HUES48 (cell line): Measurements from ENCODE around the gene TNS3.

Experiments
- H3K27ac ChIP-seq: one replicate; pipeline ENCODE4 v1.7.0; 2013; ENCODE audit warnings: low read depth, low read length, inconsistent platforms
- H3K27me3 ChIP-seq: 2 replicates; pipeline ENCODE4 v1.6.1; 2013; ENCODE audit warnings: mild to moderate bottlenecking, low read length; ENCODE audit not compliant: control insufficient read depth, insufficient read depth
- H3K36me3 ChIP-seq: 2 replicates; pipeline ENCODE4 v1.6.1; 2013; ENCODE audit warnings: low read length; ENCODE audit not compliant: control insufficient read depth, insufficient read depth
- H3K4me1 ChIP-seq: 2 replicates; pipeline ENCODE4 v1.6.1; 2013; ENCODE audit warnings: mild to moderate bottlenecking, low read length; ENCODE audit not compliant: control insufficient read depth, insufficient read depth
- H3K4me3 ChIP-seq: 2 replicates; pipeline ENCODE4 v1.5.1; 2013; ENCODE audit warnings: mild to moderate bottlenecking, low read depth, low read length
- H3K9ac ChIP-seq: 2 replicates; pipeline ENCODE4 v1.6.1; 2013; ENCODE audit warnings: mild to moderate bottlenecking, low read depth, low read length, moderate library complexity
- H3K9me3 ChIP-seq: 2 replicates; pipeline ENCODE4 v1.6.1; 2013; ENCODE audit warnings: low read length; ENCODE audit not compliant: control insufficient read depth, insufficient read depth

TNS3 gene

DNA sequence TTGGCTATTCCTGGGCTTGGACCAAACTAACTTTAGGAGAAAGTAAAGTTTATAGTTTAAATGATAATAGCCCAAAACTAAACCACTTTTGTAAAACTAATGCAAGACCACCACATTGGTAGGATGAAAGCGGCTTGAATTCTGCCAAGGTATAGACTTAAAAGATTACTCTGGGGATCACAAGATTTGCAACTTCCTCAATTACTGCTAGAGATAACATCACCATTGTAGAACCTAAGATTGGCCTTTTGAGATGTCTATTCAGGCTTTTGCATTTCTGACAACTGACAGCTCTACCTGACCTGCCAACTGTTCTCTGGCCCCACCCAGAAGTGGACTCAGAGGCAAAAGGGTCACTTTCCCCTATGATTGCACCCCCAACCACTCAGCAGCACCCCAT lies 162.4 kb downstream of the TNS3 start:
- peaks cover 5% of the 10 kb centered on the region; the same call in 1 of the 2 replicates for H3K4me1 ChIP-seq
- H3K4me3 ChIP-seq = no peak overlapping the region
- no peaks in the 10 kb centered on the region for H3K27me3 ChIP-seq
- H3K27ac ChIP-seq = no peak overlapping the region
- peaks cover 12% of the 10 kb centered on the region; the same call in 1 of the 2 replicates for H3K36me3 ChIP-seq
- H3K9me3 ChIP-seq = no peaks in the 10 kb centered on the region
- H3K9ac ChIP-seq = no peak overlapping the region

DNA sequence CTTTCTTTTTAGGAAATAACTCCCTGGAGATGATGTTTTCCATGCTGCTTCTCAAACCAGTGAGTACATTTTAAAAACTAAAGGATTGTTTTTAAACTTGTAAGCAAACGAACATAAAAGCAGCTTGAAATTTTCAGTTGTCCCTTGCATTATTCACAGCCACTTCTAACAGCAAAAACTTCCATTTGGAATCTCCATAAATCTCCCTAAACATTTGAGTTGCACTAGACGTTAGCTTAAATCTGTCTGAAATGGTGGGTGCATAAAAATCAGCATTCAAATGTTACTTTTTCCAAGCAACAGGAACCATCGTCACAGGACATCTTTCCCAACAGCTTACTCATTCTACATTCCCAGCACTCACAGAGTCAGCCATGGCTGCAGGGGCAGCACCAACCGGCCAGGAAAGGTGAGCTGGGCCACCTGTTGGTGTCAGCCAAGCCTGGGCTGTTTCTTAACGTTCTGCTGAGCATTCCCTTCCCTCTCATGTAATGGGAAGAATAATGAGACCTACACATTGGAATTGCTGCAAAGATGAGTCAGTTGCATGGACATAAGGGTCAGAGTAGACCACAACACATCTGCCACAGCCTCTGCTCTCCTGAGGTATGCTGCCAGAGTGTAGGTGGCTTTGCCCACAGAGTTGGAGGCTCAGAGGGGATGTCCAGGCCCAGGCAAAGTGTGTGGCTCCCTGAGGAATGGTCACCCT lies 163.2 kb downstream of the TNS3 start:
- H3K4me3 ChIP-seq = no peak overlapping the region
- no peaks in the 10 kb centered on the region for H3K27me3 ChIP-seq
- peaks cover 6% of the 10 kb centered on the region; the same call in 1 of the 2 replicates for H3K36me3 ChIP-seq
- H3K9me3 ChIP-seq = no peaks in the 10 kb centered on the region
- H3K9ac ChIP-seq = no peak overlapping the region
- peaks cover 5% of the 10 kb centered on the region; the same call in 1 of the 2 replicates for H3K4me1 ChIP-seq
- H3K27ac ChIP-seq = no peak overlapping the region

DNA sequence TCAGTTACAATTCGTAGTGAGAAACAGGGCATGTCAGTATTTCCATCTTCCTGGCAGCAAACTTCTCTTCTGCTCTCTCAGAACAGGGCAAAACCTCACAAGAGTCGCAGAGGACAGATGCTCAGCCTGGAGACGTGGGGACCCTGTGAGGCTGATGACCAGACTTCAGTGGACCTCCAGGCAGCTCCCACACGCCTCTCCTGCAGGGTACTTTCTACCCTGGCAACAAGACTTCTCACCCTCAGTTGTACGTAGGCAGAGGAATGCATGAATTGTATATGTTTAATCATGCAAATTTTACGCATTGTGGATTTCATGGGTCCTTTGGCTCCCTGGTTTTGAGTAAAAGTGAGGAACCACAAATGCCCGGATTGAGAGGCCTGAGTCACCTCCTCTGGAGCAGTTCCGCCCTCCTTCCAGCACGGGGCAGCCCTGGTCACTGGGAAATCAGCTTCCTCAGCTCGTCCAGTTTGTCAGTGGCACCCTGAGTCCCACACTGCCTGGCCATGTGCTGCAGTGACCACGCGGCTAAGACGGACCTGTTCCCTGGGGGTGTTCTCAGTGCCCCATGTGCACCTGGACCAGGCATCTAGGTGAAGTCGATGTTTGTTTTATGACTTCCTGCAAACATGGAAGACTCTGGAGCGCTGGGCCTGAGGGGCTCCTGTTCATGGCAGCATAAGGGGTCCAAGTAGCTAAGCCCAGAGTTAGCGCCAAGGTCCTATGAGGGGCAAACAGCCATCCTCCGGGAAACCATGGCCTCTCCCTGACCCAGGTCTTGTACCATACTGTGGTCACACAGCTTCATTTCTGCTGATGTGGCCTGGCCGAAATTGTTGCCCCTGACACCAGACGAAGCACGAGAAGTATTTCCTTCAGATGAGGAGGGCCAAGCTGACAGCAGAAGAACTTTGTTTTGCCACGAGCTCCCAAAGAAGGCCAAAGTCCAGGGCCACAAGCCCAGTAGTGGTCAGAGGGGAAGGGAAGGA lies 165.1 kb downstream of the TNS3 start:
- H3K36me3 ChIP-seq = peaks cover 7% of the 10 kb centered on the region; the same call in 1 of the 2 replicates
- H3K9me3 ChIP-seq = no peaks in the 10 kb centered on the region
- no peak overlapping the region for H3K9ac ChIP-seq
- H3K4me3 ChIP-seq = no peak overlapping the region
- H3K27ac ChIP-seq = no peak overlapping the region
- H3K27me3 ChIP-seq = no peaks in the 10 kb centered on the region
- peaks cover 5% of the 10 kb centered on the region; the same call in 1 of the 2 replicates for H3K4me1 ChIP-seq

DNA sequence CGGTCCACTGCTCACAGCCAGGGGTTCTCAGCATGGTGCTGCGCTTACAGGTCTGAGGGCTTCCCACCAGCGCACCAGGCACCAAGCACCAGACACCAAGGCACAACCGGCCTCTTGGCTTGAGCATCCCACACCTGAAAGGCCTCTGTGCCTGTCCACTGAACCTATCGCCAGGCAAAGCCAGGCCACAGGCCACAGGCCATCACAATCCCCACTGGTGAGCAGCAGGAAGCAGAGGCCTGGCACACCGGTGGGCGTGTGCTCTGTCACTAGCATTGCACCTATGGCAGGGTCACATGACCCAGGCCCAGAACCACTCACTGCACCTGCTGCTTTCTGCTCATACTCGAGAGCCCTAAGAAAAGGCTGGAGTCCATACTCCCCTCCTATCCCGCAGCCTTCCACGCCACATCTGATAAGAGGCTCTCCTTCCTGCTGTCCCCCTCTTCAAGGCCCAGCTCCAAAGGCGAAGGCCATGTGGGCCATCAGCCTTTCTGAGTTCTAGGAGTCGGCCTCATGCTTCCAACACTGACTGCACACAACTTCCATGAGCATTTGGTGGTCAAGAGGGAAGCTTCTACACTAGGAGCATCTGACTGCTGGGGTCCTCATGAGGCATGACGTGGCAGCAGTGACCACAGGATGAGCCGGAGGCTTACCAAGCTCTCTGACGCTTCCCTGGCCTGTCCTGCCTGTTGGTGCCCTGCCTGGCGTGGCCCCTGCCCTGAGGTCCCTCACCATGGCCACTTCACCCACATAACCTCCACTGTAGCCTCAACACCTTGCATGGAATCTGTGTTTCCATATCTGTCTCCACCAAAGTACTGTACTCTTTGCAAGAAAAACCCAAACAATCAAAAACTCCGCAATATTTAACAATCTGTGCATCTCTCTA lies 166.3 kb downstream of the TNS3 start:
- Histone ChIP-seq H3K4me1 (peaks cover 5% of the 10 kb centered on the region; the same call in 1 of the 2 replicates), H3K9ac (no peak overlapping the region), H3K27me3 (no peaks in the 10 kb centered on the region), H3K36me3 (peaks cover 13% of the 10 kb centered on the region; the same call in 1 of the 2 replicates), H3K4me3 (no peak overlapping the region), H3K9me3 (no peaks in the 10 kb centered on the region), H3K27ac (no peak overlapping the region)

DNA sequence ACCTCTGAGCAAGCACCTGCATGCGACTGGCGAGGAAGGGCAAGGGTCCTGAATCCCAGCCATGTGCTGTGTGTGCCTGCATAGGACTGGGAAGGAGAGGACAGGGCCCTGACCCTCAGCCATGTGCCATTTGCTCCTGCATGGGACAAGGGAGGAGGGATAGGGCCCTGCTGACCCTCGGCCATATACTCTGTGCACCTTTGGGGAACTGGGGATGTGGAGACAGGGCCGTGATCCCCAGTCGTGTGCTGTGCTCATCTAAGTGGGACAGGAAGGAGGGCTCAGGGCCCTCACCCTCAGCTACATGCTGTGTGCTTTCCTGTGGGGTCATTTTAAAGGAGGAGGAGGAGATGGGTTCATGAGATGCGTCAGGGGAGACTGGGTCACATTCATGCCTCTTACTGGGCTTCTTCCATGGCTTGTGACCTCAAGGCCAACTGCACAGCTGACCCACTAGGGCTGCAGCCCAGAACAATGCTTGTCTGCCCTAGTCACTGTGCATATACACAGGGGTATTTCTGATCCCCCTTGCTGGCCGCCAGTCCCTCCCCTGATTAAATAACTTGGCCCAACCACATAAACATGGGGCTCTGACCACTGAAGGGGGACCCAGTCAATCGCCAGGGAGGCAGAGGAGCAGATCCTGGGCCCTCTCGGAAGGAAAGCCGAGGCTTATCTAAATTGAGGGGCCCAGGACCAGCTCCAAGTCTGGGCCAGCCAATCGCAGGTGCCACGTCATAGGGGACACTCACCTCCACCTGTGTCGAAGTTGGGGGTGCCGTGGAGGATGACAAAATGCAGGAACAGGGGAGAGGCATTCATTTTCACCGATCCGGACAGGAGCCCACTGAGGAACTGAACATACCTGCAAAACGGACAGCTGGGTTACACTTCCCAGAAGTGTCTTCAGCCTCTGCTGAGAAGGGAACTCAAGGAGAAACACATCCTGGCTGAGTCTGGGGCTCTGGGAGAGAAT lies 167.3 kb downstream of the TNS3 start:
- Histone ChIP-seq H3K27me3 (no peaks in the 10 kb centered on the region), H3K36me3 (peaks cover 13% of the 10 kb centered on the region; the same call in 1 of the 2 replicates), H3K9ac (no peak overlapping the region), H3K9me3 (no peaks in the 10 kb centered on the region), H3K4me3 (no peak overlapping the region), H3K4me1 (peaks cover 5% of the 10 kb centered on the region; the same call in 1 of the 2 replicates), H3K27ac (no peak overlapping the region)

DNA sequence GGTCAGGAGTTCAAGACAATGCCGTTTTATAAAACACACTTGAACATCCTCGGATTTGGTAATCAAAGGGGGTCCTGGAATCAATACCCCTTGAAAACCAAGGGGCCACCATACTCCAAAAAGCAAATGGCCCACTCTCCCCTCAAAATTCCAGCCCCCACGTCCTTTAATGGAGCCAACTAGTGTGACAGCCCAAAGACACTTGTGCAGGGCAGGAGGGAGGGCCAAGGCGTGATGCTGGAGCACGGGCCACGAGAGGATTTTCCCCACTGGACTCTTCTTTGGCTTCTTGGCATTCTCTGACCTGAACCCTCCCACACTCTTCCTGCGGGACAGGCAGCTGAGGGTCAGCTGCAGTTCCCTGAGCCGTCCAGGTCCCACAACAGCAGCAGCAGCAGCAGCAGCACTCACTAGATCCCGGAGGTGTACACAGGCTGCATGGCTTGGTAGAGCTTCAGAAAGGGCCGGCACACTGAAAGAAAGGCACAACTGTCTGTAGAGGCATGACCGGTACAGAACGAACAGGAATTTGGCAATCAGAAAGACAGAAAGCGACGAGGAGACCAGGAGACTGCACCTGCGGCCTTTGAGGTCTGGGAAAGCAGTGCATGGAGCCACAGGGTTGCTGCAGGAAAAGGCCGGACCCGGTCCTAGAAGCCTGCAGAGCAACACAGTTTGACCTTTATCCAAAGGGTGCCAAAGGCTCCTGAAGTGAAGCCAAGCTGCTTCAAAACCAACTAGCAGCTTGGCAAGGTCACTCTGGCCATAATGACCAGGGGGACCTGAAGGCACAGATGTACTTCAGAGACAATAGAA lies 168.2 kb downstream of the TNS3 start:
- no peaks in the 10 kb centered on the region for H3K4me1 ChIP-seq
- H3K27me3 ChIP-seq = no peaks in the 10 kb centered on the region
- no peak overlapping the region for H3K4me3 ChIP-seq
- H3K36me3 ChIP-seq = peaks cover 13% of the 10 kb centered on the region; the same call in 1 of the 2 replicates
- H3K9me3 ChIP-seq = no peaks in the 10 kb centered on the region
- no peak overlapping the region for H3K27ac ChIP-seq
- no peak overlapping the region for H3K9ac ChIP-seq

DNA sequence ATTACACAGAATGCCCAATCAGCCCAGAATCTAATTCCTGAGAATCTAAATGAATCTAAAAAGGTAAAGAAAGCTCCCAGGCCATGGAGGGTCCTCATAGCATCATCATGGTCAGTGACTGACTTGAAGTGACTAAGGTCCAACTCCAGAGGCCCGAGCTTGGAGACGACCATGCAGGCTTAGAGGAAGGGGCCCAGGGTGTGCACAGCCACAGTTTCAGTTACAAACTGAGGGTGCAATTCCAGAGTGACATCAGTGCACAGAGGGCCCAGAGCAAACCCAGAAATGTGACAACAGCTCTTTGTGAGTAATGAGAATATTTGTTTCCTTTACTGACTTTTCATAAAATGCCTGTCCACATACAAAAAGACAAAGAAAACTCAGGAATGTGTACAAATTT lies 170.0 kb downstream of the TNS3 start:
- Histone ChIP-seq H3K27ac (no peak overlapping the region), H3K27me3 (no peaks in the 10 kb centered on the region), H3K4me1 (no peaks in the 10 kb centered on the region), H3K9me3 (no peaks in the 10 kb centered on the region), H3K9ac (no peak overlapping the region), H3K4me3 (no peak overlapping the region), H3K36me3 (peaks cover 13% of the 10 kb centered on the region; the same call in 1 of the 2 replicates)

DNA sequence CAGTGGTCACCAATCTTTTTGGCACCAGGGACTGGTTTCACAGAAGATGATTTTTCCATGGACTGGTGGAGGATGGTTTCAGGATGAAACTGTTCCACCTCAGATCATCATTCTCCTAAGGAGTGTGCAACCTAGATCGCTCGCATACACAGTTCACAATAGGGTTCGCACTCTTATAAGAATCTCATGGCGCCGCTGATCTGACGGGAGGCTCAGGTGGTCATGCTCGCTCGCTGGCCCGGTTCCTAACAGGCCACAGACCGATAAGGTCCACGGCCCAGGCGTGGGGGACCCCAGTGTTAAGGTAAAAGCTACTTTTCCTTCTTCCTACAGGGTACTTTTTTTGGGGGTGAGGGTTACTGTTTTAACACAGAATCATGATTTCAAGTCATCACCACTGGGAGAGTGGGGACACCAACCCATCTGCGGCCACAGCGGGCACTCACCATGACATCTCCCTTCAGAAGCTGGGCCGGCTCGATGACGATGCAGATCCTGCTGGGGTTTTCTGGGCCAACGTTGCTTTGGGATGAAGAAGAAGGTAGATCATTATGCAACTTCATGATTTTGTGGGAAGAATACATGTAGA lies 170.5 kb downstream of the TNS3 start:
- no peak overlapping the region for H3K27ac ChIP-seq
- H3K36me3 ChIP-seq = peaks cover 13% of the 10 kb centered on the region; the same call in 1 of the 2 replicates
- H3K4me3 ChIP-seq = no peak overlapping the region
- H3K9ac ChIP-seq = no peak overlapping the region
- no peaks in the 10 kb centered on the region for H3K4me1 ChIP-seq
- no peaks in the 10 kb centered on the region for H3K27me3 ChIP-seq
- H3K9me3 ChIP-seq = no peaks in the 10 kb centered on the region

DNA sequence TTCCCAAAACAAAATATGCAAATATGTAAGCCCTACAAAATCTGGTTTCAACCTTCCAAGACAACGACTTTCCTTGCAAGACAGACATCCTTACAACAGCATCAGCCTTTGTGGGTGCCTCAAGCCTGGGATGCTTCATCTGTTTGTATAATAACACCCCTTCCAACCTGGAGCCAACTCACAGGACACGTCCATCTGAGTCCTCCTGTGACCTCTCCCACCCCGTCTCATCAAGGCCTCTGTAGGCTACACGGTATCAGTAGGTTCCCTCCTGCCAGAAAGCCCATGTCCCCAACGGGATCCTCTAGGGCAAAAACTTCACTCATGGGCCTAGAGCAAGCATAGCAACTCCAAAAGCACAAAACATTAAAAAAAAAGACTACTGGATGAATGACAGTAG lies 173.2 kb downstream of the TNS3 start:
- Histone ChIP-seq H3K4me1 (no peaks in the 10 kb centered on the region), H3K27ac (no peak overlapping the region), H3K9ac (no peak overlapping the region)

More for the DNA sequence above, 173.2 kb downstream of the TNS3 start:
- no peaks in the 10 kb centered on the region for H3K27me3 ChIP-seq
- H3K36me3 ChIP-seq = peaks cover 10% of the 10 kb centered on the region; the same call in 1 of the 2 replicates
- no peak overlapping the region for H3K4me3 ChIP-seq
- no peaks in the 10 kb centered on the region for H3K9me3 ChIP-seq
